ENCODE data around the gene FOXD4L1. TPM values are rescaled to one million over a fixed set of nuclear protein-coding genes. Genes with fewer than 3 reads are reported as not detected.

FOXD4L1 gene
- total RNA-seq, 4 donors from 2014 or later: 1.3 TPM; not detected in 3

Other genes with a start within 250 kb of the FOXD4L1 start
- gene PAX8, start 219.7 kb upstream of the FOXD4L1 start, total RNA-seq: 10 to 100 TPM in 1 of 4 donors, 1 to 10 TPM in 3; 2.2 to 11.4 (median 5.2) TPM
- gene ZNG1B, start 61.0 kb upstream of the FOXD4L1 start, total RNA-seq: 10 to 100 TPM; 16.3 to 27.0 (median 24.7) TPM
- gene RABL2A, start 128.6 kb downstream of the FOXD4L1 start, total RNA-seq: 10 to 100 TPM in 3 of 4 donors, 1 to 10 TPM in 1; 6.9 to 24.7 (median 20.3) TPM